OCI-LY3 (cell line): ENCODE measurements around the gene R3HDM2.

Experiments
- EZH2phosphoT487 ChIP-seq: fragments of 200-600 bp; shearing (Covaris generic); IDR thresholded peaks from 2 replicates; pipeline ENCODE4 v1.6.1; 2018; ENCODE audit warnings: antibody characterized with exemption, mixed run types, low read depth
- TF ChIP-seq, protein P1 (sequence below): fragments of 200-600, 300-600 bp; sonication (generic); IDR thresholded peaks from 2 replicates; pipeline ENCODE4 v1.5.1; 2014; ENCODE audit warnings: antibody characterized with exemption, low read length, low read depth

DNA sequence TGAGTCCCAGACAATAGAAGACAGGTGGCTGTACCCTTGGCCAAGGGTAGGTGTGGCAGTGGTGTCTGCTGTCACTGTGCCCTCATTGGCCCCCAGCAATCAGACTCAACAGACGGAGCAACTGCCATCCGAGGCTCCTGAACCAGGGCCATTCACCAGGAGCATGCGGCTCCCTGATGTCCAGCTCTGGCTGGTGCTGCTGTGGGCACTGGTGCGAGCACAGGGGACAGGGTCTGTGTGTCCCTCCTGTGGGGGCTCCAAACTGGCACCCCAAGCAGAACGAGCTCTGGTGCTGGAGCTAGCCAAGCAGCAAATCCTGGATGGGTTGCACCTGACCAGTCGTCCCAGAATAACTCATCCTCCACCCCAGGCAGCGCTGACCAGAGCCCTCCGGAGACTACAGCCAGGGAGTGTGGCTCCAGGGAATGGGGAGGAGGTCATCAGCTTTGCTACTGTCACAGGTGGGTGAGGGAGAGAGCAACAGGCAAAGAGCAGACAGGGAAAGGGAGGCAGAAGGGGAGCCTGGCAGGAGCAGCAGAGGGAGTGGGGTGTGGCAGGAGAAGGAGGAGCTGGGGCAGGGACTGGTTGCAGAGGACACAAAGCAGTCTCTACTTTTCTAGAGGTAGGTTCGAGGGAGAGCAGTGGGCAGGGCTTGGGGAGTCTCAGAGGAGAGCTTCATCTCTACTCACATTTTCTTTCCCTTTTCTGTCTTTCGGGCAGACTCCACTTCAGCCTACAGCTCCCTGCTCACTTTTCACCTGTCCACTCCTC lies 24.7 kb upstream of the R3HDM2 start:
- TF ChIP-seq, protein P1, sequence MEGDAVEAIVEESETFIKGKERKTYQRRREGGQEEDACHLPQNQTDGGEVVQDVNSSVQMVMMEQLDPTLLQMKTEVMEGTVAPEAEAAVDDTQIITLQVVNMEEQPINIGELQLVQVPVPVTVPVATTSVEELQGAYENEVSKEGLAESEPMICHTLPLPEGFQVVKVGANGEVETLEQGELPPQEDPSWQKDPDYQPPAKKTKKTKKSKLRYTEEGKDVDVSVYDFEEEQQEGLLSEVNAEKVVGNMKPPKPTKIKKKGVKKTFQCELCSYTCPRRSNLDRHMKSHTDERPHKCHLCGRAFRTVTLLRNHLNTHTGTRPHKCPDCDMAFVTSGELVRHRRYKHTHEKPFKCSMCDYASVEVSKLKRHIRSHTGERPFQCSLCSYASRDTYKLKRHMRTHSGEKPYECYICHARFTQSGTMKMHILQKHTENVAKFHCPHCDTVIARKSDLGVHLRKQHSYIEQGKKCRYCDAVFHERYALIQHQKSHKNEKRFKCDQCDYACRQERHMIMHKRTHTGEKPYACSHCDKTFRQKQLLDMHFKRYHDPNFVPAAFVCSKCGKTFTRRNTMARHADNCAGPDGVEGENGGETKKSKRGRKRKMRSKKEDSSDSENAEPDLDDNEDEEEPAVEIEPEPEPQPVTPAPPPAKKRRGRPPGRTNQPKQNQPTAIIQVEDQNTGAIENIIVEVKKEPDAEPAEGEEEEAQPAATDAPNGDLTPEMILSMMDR, result no peak
- TF ChIP-seq EZH2phosphoT487, result no peak
